GM19452 (cell line): Measurements from ENCODE around the gene PTPN14.
A peak's percentile ranks its signal among the peaks of the same experiment; 100 is the strongest.

Experiments used
- ATAC-seq: cut with Tn5 transposase; IDR thresholded peaks from one replicate; pipeline ENCODE4 v1.9.1; 2021; ENCODE audit not compliant: unreplicated experiment

PTPN14 gene

GRCh38 chr1:214341459-214341858, 209.9 kb downstream of the PTPN14 start:
- ATAC-seq, result no peak

- no peak for ATAC-seq
Measured at GRCh38 chr1:214338212-214338611, 213.2 kb downstream of the PTPN14 start.

- ATAC-seq, result no peak
Measured at GRCh38 chr1:214337511-214337910, 213.9 kb downstream of the PTPN14 start.

GRCh38 chr1:214337015-214337414, 214.4 kb downstream of the PTPN14 start:
- no peak for ATAC-seq

- no peak for ATAC-seq
Measured at GRCh38 chr1:214335567-214335966, 215.8 kb downstream of the PTPN14 start.

- no peak for ATAC-seq
Measured at GRCh38 chr1:214332946-214333798, 218.2 kb downstream of the PTPN14 start.

- ATAC-seq, result no peak
Measured at GRCh38 chr1:214331827-214332423, 219.5 kb downstream of the PTPN14 start.

- no peak for ATAC-seq
Measured at GRCh38 chr1:214331180-214331579, 220.2 kb downstream of the PTPN14 start.

GRCh38 chr1:214330715-214331114, 220.7 kb downstream of the PTPN14 start:
- ATAC-seq, result no peak

- ATAC-seq, result no peak
Measured at GRCh38 chr1:214330222-214330621, 221.2 kb downstream of the PTPN14 start.

GRCh38 chr1:214329470-214330220, 221.8 kb downstream of the PTPN14 start:
- ATAC-seq, result no peak

GRCh38 chr1:214328770-214329469, 222.5 kb downstream of the PTPN14 start:
- ATAC-seq, result peak; percentile 92

GRCh38 chr1:214327514-214327913, 223.9 kb downstream of the PTPN14 start:
- no peak for ATAC-seq

GRCh38 chr1:214326406-214326805, 225.0 kb downstream of the PTPN14 start:
- no peak for ATAC-seq

GRCh38 chr1:214324896-214325800, 226.3 kb downstream of the PTPN14 start:
- ATAC-seq, result no peak

- peak; percentile 79 for ATAC-seq
Measured at GRCh38 chr1:214321705-214322453, 229.5 kb downstream of the PTPN14 start.

- no peak for ATAC-seq
Measured at GRCh38 chr1:214319938-214320337, 231.5 kb downstream of the PTPN14 start.

GRCh38 chr1:214318956-214319736, 232.3 kb downstream of the PTPN14 start:
- no peak for ATAC-seq

GRCh38 chr1:214318356-214318755, 233.0 kb downstream of the PTPN14 start:
- ATAC-seq, result no peak
